HAP-1 (cell line): ENCODE results near the gene PEPD.

Experiments
- DNase-seq, 2 experiments: peaks; one replicate each; pipeline ENCODE4 v3.0.0-alpha.2; 2016 to 2020; ENCODE audit warnings: low spot score in 2 of 2
- H3K27me3 ChIP-seq: fragments of 250-450 bp; sonication (Bioruptor Pico); 2 replicates; pipeline ENCODE4 v1.5.1; 2020; ENCODE audit warnings: low read depth, mild to moderate bottlenecking, moderate library complexity
- H3K36me3 ChIP-seq: fragments of 250-450 bp; sonication (Bioruptor Pico); replicated peaks from 2 replicates; pipeline ENCODE4 v1.5.1; 2020; ENCODE audit warnings: mild to moderate bottlenecking
- H3K4me1 ChIP-seq: fragments of 250-450 bp; sonication (Bioruptor Pico); 2 replicates; pipeline ENCODE4 v1.5.1; 2020; ENCODE audit warnings: mild to moderate bottlenecking
- H3K4me3 ChIP-seq: fragments of 250-450 bp; sonication (Bioruptor Pico); 2 replicates; pipeline ENCODE4 v1.5.1; 2020; ENCODE audit warnings: mild to moderate bottlenecking, moderate library complexity
- H3K9me3 ChIP-seq: fragments of 250-450 bp; sonication (Bioruptor Pico); 2 replicates; pipeline ENCODE4 v1.5.1; 2020; ENCODE audit warnings: mild to moderate bottlenecking, moderate library complexity
- in situ Hi-C: fragments of 300-500 bp; cut with MboI; formaldehyde crosslinking; loops from 3 replicates; pipeline ENCODE4 v1.14.3; 2020; ENCODE audit warnings: low sequenced_read_pairs, inconsistent platforms, mixed read lengths

Gene PEPD

DNA sequence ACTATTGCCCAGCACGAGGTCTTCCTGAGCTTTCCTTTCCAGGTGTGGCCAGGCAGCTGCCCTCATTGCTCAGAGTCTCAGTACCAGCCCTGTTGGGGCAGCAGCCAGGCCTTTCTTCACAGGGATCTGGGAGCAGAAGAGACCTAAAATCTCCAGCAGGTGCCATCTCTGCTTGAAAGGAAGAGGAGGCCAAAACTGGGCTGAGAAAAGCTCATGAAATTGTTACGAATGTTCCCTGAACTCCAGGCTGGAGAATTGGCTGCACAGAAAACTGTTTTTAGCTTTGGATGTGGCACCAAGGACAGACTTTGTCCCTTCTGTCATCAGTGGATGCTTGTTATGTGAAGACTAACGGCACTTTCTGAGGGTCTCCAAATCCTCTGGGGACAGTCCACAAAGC is 8.7 kb upstream of the PEPD start:
- no peak for DNase-seq
- Histone ChIP-seq H3K4me1 (no peaks in the 10 kb centered on the region), H3K4me3 (no peak overlapping the region), H3K27me3 (peaks cover 12% of the 10 kb centered on the region), H3K36me3 (no peaks in the 10 kb centered on the region), H3K9me3 (no peaks in the 10 kb centered on the region)
- in situ Hi-C loops, result no loop called here

DNA sequence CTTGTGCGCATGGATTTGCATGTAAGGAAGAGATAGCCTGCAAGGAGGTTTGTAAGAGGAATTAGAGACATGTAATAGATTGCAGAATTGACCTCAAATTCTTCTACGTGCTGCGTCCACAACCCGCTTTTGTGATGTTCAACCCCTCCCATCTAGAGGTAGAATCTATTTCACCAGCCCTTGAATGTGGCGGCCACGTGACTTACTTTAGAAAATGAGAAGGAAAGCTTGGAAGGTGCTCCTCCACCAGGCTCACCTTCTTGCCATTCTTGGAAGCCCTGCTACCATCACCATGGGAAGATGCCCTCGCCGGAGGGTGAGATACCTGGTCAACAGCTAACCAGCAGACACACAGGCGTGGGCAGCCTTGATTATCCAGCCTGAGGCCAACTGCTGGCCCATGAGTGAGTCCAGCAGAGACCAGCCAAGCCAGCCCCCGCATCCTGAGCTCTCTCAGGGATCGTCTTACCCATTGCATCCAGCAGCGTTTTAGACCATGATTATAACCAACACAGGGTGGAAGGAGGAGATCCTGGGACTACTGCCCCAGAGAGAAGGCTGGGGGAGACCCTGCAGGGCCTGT is 7.6 kb upstream of the PEPD start:
- in situ Hi-C loops, result no loop called here
- DNase-seq, result no peak
- no peaks in the 10 kb centered on the region for H3K9me3 ChIP-seq
- no peak overlapping the region for H3K4me3 ChIP-seq
- no peaks in the 10 kb centered on the region for H3K4me1 ChIP-seq
- H3K27me3 ChIP-seq, result peaks cover 12% of the 10 kb centered on the region
- no peaks in the 10 kb centered on the region for H3K36me3 ChIP-seq

DNA sequence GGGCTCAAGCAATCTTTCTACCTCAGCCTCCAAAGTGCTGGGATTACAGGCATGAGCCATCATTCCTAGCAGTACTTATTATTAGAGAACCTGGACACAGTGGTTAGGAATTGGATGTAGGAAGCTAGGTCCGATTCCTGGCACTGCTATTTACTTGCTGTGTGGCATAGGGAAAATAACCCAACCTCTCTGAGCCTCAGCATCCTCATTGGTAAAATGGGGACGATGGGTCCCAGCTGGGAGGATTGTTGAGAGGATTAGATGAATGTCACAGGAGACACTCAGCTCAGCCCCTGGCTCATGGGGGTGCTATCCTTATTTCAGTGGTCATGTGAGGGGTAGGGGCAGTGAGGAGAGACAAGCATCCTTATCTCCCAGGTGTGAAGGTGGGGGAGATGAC is 6.8 kb upstream of the PEPD start:
- DNase-seq, result no peak
- H3K4me1 ChIP-seq, result no peaks in the 10 kb centered on the region
- H3K27me3 ChIP-seq, result peaks cover 8% of the 10 kb centered on the region
- in situ Hi-C loops, result no loop called here
- H3K36me3 ChIP-seq, result no peaks in the 10 kb centered on the region
- no peak overlapping the region for H3K4me3 ChIP-seq
- no peaks in the 10 kb centered on the region for H3K9me3 ChIP-seq

DNA sequence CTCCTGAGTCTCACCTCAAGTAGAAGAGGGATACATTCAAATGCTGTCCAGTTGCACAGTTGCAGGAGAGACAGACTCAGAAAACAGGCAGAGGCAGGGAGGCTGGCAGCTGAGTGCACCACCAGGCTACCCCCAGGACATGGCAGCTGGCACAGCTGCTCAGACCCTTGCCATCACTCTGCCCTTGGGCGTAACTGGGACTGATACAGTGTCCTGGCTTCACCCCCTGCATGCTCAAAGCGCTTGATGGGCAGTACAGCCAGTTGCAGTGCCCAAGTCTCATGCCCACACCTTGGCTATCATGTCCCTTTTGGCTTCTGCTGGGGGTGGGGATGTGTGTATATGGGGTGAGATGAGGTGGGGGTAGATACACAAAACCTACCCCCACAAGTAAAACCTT is 5.5 kb upstream of the PEPD start:
- in situ Hi-C loops, result no loop called here
- H3K9me3 ChIP-seq, result no peaks in the 10 kb centered on the region
- no peak overlapping the region for H3K4me3 ChIP-seq
- H3K27me3 ChIP-seq, result peaks cover 8% of the 10 kb centered on the region
- H3K4me1 ChIP-seq, result peaks cover 3% of the 10 kb centered on the region
- no peaks in the 10 kb centered on the region for H3K36me3 ChIP-seq
- no peak for DNase-seq

DNA sequence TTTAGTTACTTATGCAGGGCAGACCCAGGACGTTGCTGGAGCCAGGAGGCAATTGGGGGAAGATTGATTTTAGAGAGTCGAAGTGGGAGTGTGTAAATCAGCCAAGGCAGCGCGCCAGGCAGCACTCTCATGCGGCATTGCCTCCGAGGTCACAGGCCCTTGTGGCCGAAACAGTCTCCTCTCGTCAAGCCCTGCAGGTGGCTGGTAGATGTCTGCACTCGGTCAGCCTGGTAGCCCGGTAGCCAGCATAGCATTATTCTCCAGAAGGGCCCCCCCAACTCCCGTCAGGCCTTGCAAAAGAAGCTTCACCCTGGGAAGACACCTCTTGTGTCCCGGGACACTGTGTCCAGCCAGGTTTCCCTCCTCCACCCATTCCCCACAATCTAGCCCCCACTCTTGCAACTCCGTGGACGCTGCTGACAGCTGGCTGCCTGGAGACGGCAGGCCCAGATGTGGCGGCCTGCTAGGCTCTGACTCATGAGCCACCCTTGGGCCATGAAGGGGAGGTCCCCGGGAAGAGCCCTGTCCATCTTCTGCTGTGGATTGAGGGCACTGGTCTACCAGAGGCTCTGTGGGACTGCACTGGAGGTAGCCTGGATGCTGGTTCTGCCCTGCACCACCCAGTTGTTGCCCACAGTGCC is 2.6 kb upstream of the PEPD start:
- in situ Hi-C loops, result no loop called here
- DNase-seq, result no peak
- peaks cover 3% of the 10 kb centered on the region for H3K27me3 ChIP-seq
- H3K4me1 ChIP-seq, result peaks cover 5% of the 10 kb centered on the region
- no peaks in the 10 kb centered on the region for H3K36me3 ChIP-seq
- H3K9me3 ChIP-seq, result no peaks in the 10 kb centered on the region
- H3K4me3 ChIP-seq, result no peak overlapping the region

DNA sequence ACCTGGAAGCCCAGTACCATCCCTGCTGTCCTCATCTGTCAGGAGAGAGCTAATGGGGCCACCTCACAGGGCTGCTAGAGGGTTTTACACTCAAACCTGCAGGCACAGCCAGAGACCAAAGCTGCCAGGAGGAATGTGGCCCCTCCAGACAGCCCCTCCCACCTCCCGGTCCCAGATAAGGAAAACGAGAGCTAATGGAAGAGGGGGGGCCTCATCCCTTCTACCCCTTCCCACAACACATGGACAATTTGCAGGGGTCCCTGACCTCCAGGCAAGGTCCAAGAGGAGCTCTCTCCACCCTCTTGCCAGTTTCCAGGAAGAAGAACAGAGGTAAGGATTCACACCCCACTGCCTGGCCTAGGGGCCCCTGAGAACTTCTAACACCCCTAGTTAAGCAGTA is 1.6 kb upstream of the PEPD start:
- peaks cover 3% of the 10 kb centered on the region for H3K27me3 ChIP-seq
- peaks cover 5% of the 10 kb centered on the region for H3K4me1 ChIP-seq
- in situ Hi-C loops, result no loop called here
- H3K9me3 ChIP-seq, result no peaks in the 10 kb centered on the region
- no peaks in the 10 kb centered on the region for H3K36me3 ChIP-seq
- no peak overlapping the region for H3K4me3 ChIP-seq
- DNase-seq, result no peak

DNA sequence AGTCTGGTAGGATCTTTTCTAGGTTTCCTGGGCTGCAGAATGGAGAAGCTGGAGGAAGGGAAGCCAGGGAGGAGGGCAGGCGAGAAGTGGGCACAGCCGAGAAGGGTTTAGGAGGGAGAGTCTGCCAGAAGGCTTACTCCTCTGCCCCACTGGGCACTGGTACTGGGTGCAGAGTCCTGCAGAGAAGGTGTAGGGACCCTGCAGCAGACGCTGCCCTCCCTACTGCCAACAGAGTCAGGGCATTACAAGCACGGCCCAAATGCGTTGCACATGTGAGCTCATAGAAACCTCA is 726 bp upstream of the PEPD start:
- H3K9me3 ChIP-seq, result no peaks in the 10 kb centered on the region
- H3K4me3 ChIP-seq, result peak overlapping the region; percentile 89
- peaks cover 5% of the 10 kb centered on the region for H3K4me1 ChIP-seq
- no peaks in the 10 kb centered on the region for H3K36me3 ChIP-seq
- in situ Hi-C loops, result no loop called here
- H3K27me3 ChIP-seq, result peaks cover 3% of the 10 kb centered on the region
- no peak for DNase-seq

DNA sequence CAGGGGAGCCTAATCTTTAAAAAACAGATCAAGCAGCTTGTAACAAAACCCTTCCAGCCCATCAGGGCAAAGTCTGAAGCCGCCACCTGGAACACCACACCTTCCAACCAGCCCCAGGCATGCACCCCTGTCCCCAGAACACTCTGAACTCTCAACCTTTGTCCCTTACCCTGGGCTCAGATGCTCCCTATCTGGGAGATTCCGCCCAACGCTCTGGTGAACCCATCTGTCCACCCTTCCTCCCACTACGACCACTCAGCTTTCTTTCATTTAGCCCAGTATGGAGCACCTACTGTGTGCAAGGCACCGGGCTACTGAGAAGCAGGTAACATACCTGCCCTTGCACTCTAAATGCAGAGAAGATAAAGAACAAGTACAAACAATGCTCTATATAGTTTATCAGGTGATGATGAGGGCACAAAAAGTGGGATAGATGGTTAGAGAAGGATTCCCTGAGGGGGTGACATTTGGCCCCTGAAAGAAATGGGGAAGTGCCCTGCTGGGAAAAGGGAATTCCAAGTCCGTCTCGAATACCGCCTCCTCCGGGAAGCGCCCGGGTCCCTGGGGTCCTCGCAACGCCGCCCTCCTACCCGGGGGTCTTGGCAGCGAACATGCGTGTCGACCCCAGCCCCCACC is 629 bp downstream of the PEPD start:
- no peak for DNase-seq
- in situ Hi-C loops, result no loop called here
- Histone ChIP-seq H3K9me3 (no peaks in the 10 kb centered on the region), H3K4me1 (peaks cover 5% of the 10 kb centered on the region), H3K36me3 (no peaks in the 10 kb centered on the region), H3K27me3 (no peaks in the 10 kb centered on the region), H3K4me3 (peak overlapping the region; percentile 89)

DNA sequence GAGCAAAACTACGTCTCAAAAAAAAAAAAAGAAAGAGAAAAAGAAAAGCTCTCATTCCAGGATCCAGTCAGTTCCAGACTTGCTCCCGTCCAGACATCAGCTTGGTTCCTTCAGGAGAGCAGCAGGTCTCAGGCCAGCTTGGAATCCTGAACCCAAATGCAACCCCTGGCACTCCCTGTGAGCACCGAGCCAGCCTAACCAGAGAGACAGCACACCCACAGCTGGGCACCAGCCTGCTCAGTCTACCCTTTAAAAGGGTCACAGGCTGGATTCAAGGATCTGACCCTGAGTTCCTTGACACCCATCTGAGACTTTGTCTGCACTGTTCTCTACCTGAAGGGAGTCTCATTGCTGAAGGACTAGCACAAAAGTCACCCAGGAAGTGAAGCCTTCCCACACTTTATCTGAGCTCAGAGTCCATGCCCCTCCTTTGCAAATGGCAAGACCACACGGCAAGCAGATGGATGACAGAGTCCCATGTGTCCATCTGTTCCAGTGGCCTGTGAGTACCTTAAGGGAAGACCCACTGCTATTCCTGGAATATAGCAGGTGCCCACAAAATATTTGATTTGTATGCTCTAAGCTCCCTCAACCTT is 1.4 kb downstream of the PEPD start:
- no peaks in the 10 kb centered on the region for H3K9me3 ChIP-seq
- no peaks in the 10 kb centered on the region for H3K36me3 ChIP-seq
- no peaks in the 10 kb centered on the region for H3K27me3 ChIP-seq
- H3K4me3 ChIP-seq, result no peak overlapping the region
- H3K4me1 ChIP-seq, result peaks cover 5% of the 10 kb centered on the region
- DNase-seq, result no peak
- in situ Hi-C loops, result no loop called here

DNA sequence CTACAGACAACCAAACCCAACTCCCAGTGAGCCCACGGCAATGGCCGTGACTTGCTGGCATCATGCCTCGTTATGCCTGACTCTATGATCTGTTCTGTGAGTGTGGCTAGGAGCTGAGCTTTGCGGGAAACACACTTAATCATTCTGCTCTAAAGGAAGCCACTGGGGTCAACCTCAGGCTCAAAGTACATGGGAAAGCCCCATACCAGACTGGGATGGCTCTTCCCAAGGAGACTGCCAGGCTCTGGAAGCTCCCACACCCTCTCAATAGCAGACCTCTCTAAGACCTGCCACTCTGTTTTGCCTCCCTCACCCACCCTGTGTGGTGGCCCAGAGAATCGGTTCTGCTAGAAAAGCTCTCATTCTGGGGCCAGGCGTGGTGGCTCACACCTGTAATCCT is 2.2 kb downstream of the PEPD start:
- H3K4me1 ChIP-seq, result peaks cover 5% of the 10 kb centered on the region
- H3K27me3 ChIP-seq, result no peaks in the 10 kb centered on the region
- DNase-seq, result no peak
- in situ Hi-C loops, result no loop called here
- no peaks in the 10 kb centered on the region for H3K9me3 ChIP-seq
- no peaks in the 10 kb centered on the region for H3K36me3 ChIP-seq
- no peak overlapping the region for H3K4me3 ChIP-seq

DNA sequence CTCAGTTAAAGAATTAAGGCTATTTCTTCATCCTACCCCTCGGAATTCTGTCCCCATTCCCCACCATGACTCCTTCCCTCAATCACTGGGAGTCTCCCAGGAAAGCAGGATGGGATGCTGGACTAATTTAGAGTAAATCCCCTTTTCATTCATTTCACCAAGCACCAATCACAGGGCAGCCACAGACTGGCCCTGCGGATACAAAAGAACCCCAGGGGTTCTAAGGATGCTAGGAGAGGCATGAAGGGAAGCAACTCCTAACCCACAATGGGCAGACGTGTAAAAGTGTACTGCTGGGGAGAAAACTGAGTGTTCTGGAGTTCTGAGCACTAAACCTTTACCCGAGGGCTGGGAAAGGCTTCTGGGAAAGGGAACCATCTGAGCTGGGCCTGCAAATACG is 3.0 kb downstream of the PEPD start:
- Histone ChIP-seq H3K4me3 (no peak overlapping the region), H3K36me3 (no peaks in the 10 kb centered on the region), H3K27me3 (no peaks in the 10 kb centered on the region), H3K9me3 (no peaks in the 10 kb centered on the region), H3K4me1 (peaks cover 5% of the 10 kb centered on the region)
- in situ Hi-C loops, result no loop called here
- DNase-seq, result no peak

DNA sequence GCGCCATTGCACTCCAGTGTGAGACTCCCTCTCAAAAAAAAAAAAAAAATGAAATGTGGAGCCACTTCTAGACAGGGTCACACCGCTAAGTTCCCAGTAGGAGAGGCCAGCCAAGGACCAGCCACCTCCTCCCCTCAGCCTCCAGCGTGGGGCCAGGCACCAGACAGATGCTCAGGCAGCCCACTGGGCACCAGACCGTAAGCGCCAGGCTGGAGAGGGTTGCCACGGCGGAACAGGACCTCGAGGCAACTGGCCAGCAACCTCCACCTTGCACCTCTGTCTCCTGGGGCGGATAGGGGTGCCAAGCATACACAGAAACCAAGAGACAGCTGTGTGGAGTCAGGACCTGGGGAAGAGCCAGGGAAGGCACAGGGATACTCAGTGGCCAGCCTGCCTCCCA is 3.7 kb downstream of the PEPD start:
- in situ Hi-C loops, result no loop called here
- DNase-seq, result no peak
- no peaks in the 10 kb centered on the region for H3K27me3 ChIP-seq

DNA sequence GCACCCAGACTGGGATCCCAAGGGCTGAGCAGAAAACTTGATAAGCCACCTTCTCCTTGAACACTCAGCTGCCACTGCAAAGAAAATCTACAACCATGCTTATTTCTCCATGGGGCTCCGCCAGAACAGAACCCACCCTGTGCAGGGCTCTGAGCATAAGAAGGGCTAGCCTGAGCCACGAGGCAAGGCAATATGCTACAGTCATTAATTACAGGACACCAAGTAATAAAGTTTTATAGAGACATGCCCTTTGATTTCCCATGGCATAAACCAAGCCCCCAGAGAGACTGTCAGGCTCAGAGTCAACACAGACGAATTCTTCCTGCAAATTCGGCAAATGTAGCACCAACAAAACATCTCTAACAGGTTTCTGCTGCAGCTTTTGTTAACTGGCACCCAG is 5.7 kb downstream of the PEPD start:
- Histone ChIP-seq H3K36me3 (no peaks in the 10 kb centered on the region), H3K4me3 (no peak overlapping the region), H3K9me3 (no peaks in the 10 kb centered on the region), H3K27me3 (no peaks in the 10 kb centered on the region), H3K4me1 (no peaks in the 10 kb centered on the region; the same call in 1 of the 2 replicates)
- in situ Hi-C loops, result no loop called here
- no peak for DNase-seq

More for the DNA sequence above, 3.7 kb downstream of the PEPD start:
- no peak overlapping the region for H3K4me3 ChIP-seq
- H3K4me1 ChIP-seq, result peaks cover 5% of the 10 kb centered on the region
- no peaks in the 10 kb centered on the region for H3K36me3 ChIP-seq
- H3K9me3 ChIP-seq, result no peaks in the 10 kb centered on the region

DNA sequence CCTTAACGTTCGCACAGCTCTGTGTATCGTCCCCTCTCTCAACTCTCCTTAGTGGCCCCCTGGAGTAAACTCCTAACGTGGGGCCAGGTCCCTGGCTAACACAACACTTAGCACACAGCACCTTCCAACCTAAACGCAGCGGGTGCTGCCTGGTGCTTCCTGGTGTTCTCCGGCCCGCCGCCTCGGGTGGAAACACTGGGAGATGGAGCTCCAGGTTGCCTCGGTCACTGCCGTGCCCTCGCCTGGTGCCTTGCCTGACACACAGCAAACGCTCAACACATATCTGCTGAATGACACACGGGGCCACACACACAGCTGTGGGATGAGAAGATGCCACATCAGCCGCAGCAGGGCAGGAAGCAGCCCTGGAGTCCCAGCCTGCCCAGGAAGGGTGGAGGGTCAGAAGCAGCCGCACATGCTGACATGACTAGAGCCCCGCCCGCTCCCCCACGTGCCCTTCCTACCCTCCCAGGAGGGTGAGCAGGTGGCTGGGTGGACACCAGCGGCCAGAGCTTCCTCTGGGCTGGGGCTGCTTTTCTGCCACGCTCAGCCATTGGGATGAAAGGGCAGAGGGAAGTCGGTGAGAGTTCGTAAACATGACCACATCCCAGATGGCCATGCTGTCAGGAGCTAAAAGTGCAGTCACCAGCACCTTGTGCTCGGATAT is 6.6 kb downstream of the PEPD start:
- no peaks in the 10 kb centered on the region for H3K27me3 ChIP-seq
- no peaks in the 10 kb centered on the region for H3K4me1 ChIP-seq
- no peak for DNase-seq
- no peaks in the 10 kb centered on the region for H3K9me3 ChIP-seq
- in situ Hi-C loops, result no loop called here
- no peak overlapping the region for H3K4me3 ChIP-seq
- no peaks in the 10 kb centered on the region for H3K36me3 ChIP-seq
